ENCODE results near the gene SYNE2. TPM values are rescaled to one million over a fixed set of nuclear protein-coding genes. Genes with fewer than 3 reads are reported as not detected.

The SYNE2 gene
- total and polyA plus RNA-seq, 12 donors = 43.6 to 205 (median 103) TPM

DNA sequence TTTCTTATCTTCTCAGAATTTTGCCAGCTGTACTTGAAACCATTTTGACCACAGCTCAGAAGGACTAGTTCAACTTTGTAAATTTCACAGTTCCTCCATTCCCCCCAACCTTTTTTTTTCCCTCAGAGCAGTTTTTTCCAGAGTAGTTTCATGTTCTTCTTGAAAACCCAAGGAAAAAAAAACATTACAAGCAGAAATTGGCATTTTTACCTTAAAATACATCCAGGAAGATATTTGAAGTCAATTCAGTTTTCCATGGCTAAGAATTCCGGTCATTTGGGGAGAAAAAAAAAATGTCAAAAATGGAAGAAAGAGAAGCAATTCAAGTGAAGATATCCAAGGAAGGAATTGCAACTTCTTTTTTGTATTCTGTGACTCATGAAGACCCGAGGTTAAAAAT, 39.5 kb downstream of the SYNE2 start:
- peak overlapping the region in 6 of 10 donors; percentile 24 to 82 (median 62) for H3K27ac ChIP-seq
- intact Hi-C loops (cut with DNase I) = loop anchor here in 1 of 10 donors (5.0 kb wide), 1 partner anchor 40 kb away; the partner anchor contains the start of gene SYNE2

DNA sequence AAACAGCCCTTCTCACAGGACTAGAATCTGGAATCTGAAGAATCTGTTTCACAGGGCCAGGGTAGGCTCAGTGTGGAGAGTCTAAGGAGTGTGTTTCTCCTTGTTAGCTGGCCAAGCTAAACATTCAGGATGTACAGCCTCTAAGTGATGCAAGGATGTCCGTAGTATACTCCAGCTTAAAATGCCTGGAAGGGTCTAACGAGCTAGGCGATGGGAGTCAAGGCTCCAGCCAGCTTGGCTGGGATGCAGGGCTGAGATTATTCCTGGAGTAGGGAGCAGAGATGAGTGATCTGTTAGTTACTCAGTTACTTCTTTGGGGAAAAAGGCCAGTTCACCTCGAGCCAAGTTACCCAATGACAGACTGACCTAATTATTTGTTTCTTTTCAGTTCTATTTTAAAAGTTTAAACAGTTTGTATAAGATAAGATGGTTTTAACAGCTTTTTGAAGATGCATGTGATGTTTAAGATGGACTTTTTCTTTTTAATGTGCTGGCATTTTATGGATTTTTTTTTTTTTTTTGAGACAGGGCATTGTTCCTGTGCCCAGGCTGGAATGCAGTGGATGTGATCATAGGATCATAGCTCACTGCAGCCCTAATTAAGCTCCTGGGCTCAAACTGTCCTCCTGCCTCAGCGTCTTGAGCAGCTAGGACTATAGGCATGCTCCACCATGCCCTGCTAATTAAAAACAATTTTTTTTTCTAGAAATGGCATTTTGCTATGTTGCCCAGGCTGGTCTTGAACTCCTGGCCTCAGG, 41.1 kb downstream of the SYNE2 start:
- TF ChIP-seq, protein P1, sequence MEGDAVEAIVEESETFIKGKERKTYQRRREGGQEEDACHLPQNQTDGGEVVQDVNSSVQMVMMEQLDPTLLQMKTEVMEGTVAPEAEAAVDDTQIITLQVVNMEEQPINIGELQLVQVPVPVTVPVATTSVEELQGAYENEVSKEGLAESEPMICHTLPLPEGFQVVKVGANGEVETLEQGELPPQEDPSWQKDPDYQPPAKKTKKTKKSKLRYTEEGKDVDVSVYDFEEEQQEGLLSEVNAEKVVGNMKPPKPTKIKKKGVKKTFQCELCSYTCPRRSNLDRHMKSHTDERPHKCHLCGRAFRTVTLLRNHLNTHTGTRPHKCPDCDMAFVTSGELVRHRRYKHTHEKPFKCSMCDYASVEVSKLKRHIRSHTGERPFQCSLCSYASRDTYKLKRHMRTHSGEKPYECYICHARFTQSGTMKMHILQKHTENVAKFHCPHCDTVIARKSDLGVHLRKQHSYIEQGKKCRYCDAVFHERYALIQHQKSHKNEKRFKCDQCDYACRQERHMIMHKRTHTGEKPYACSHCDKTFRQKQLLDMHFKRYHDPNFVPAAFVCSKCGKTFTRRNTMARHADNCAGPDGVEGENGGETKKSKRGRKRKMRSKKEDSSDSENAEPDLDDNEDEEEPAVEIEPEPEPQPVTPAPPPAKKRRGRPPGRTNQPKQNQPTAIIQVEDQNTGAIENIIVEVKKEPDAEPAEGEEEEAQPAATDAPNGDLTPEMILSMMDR (IDR thresholded peaks at IDR 0.05) = no peak
- peaks cover 24 to 94% (median 80%) of the 10 kb centered on the region in 9 donors for H3K4me1 ChIP-seq
- H3K4me3 ChIP-seq = no peak overlapping the region
- peaks cover 0 to 84% (median 0%) of the 10 kb centered on the region in 7 donors for H3K27me3 ChIP-seq
- DNase-seq = peak; percentile 19 to 44
- no peaks in the 10 kb centered on the region for H3K36me3 ChIP-seq
- peak; percentile 54 to 91 (median 68) for ATAC-seq
- peak overlapping the region in 8 of 10 donors; percentile 11 to 82 (median 54) for H3K27ac ChIP-seq
- intact Hi-C loops (cut with DNase I) = loop anchor here in 1 of 10 donors (5.0 kb wide), 1 partner anchor 42 kb away; the partner anchor contains the start of gene SYNE2
- H3K9me3 ChIP-seq = no peaks in the 10 kb centered on the region
- 27 to 31% methylated on average over 5 of the region's 5 CpGs for WGBS, 2 donors

More for the DNA sequence above, 39.5 kb downstream of the SYNE2 start:
- no peak for ATAC-seq
- Histone ChIP-seq H3K4me3 (peak overlapping the region in 1 of 10 donors; percentile 36), H3K9me3 (no peaks in the 10 kb centered on the region), H3K4me1 (peaks cover 24 to 80% (median 72%) of the 10 kb centered on the region in 9 donors), H3K27me3 (peaks cover 0 to 73% (median 0%) of the 10 kb centered on the region in 7 donors), H3K36me3 (no peaks in the 10 kb centered on the region)
- TF ChIP-seq, protein P1 (IDR thresholded peaks at IDR 0.05) = no peak
- no peak for DNase-seq
- 46 to 63% methylated on average over 2 of the region's 2 CpGs for WGBS, 2 donors

DNA sequence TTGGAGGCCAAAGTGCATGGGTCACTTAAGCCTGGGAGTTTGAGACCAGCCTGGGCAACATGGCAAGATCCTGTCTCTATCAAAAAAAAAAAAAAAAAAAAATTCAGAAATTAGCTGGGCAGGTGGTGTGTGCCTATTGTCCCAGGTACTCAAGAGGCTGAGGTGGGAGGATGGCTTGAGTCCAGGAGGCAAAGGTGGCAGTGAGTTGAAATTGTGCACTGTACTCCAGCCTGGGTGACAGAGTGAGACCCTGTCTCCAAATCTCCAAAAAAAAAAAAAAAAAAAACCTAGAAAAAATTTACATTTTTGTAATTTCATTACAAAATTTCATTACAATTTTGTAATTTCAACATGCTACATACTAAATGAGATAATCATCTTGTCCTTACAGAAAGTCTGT, 42.7 kb downstream of the SYNE2 start:
- no peaks in the 10 kb centered on the region for H3K36me3 ChIP-seq
- DNase-seq = no peak
- H3K4me3 ChIP-seq = no peak overlapping the region
- ATAC-seq = no peak
- peaks cover 22 to 99% (median 87%) of the 10 kb centered on the region in 9 donors for H3K4me1 ChIP-seq
- peak overlapping the region; percentile 34 to 83 (median 61) for H3K27ac ChIP-seq
- intact Hi-C loops (cut with DNase I) = loop anchor here in 2 of 10 donors (5.0 kb wide), 1 partner anchor 43 kb away; the partner anchor contains the start of gene SYNE2 (in 2 of the 2)
- H3K9me3 ChIP-seq = no peaks in the 10 kb centered on the region
- TF ChIP-seq, protein P1 (IDR thresholded peaks at IDR 0.05) = no peak
- peaks cover 0 to 92% (median 0%) of the 10 kb centered on the region in 7 donors for H3K27me3 ChIP-seq

DNA sequence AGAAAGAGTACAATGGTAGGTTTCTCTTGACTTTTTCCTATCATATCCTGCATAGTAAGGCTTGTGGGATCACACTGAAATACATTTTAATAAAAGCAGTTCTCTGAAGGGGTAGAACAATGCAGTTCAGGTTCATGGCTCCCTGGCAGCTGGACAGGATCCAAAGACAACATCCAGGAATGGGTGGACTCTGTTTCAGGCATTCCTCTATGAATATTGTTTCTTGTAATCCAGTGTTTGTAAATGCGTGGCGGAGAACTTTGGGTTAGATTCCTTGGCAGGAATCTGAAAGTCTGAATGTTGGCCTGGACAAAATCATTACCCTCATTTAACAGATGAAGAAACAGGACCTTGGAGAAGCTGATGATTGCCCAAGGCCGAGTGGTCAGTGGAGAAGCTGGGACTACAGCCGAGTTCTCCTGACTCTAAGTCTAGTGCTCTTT, 43.5 kb downstream of the SYNE2 start:
- DNase-seq = peak; percentile 29 to 87
- Histone ChIP-seq H3K4me3 (peak overlapping the region in 1 of 10 donors; percentile 2), H3K27ac (peak overlapping the region; percentile 31 to 83 (median 61)), H3K9me3 (no peaks in the 10 kb centered on the region), H3K27me3 (peaks cover 0 to 91% (median 0%) of the 10 kb centered on the region in 7 donors), H3K4me1 (peaks cover 20 to 99% (median 85%) of the 10 kb centered on the region in 9 donors), H3K36me3 (no peaks in the 10 kb centered on the region)
- TF ChIP-seq, protein P1 (IDR thresholded peaks at IDR 0.05) = no peak
- intact Hi-C loops (cut with DNase I) = loop anchor here in 2 of 10 donors (5.0 kb wide), 1 partner anchor 44 kb away; the partner anchor contains the start of gene SYNE2 (in 2 of the 2)
- ATAC-seq = peak; percentile 69 to 90 (median 84)
- 47 to 53% methylated on average over 4 of the region's 4 CpGs for WGBS, 2 donors
